Esophagus mucosa (tissue), 1 donor: ENCODE data around the gene SEC61A1. TPM values are rescaled to one million over a fixed set of nuclear protein-coding genes. Genes with fewer than 3 reads are reported as not detected.
A peak's percentile ranks its signal among the peaks of the same experiment; 100 is the strongest.

Experiments used
- ATAC-seq: fragments of 200-7000 bp; cut with Tn5 transposase; one replicate; pipeline ENCODE4 v1.9.1; 2020
- total RNA-seq: library from RNA; stranded (reverse); gene quantifications from one replicate; pipeline ENCODE4 v1.2.4, GENCODE V29; 2023
- donor health status: DM: yes; HTN: yes; CAD: no.

Gene SEC61A1
- total RNA-seq, 1 donor from 2014 or later: 117 TPM

DNA sequence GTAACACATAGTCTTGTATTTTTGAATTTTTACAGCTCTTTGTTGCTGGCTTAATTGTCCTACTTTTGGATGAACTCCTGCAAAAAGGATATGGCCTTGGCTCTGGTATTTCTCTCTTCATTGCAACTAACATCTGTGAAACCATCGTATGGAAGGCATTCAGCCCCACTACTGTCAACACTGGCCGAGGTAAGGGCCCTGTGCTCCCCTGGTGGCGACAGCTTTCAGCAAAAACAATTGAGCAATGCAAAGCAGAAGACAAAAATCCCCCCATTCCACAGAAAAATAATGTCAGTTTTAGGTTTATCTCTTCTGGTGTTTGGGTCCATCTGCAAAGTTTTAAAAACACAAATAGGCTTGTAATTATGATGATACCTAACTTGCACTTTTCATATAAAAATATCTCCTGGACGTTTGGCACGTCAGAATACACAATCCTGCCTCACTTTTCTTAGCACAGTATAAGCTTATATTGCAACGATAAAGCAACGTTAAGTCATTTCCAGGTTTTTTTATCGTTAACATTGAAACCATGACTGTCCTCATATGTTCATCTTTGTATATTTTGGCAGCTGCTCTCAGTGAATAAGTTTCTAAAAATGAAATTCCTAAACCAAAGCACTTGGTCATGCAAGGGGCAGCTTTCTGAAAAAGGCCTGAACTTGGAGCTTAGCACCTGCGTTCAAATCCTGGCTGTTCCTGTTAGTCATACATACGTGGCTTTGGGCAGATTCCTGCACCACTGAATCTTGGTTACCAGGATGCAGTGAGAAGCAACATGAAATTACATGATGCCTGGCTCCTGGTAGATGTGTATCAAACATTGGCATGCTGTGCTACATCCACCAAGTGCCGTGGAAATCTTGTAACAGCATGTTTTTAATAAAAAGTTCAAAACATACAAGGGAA lies 8.5 kb downstream of the SEC61A1 start:
- ATAC-seq: no peak

DNA sequence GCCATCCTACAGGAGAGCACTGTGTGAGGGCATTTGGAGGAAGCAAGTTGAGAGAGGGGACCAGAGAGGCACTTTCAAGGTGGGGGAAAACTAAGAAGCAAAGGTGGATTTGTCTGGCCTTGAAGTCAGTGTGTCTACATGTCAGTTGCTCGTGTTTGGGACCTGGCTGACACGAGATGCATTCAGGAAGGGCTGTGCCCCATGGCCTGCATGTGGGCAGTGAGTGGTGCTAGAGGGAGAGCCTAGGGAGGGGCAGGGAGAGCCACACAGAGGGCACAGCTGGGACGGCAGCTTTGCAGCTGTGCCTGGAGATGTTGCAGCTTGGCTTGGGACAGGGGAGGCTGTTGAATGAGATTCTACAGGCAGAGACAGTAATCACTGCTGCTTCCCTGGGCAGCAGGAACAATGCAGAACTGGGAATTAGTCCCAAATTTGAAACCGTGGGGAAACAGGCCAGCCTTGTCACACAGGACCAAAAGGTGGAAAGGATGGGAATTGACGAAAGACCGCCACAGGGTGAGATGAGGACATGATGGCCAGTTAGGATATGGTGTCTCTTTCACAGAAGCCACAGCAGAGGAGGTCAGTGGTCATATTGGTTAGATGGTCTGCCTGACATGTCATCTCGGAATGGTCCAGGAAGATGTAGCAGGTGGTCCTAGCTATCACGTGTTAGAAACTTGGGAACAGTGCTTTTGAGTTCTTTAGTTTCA lies 10.0 kb downstream of the SEC61A1 start:
- no peak for ATAC-seq

DNA sequence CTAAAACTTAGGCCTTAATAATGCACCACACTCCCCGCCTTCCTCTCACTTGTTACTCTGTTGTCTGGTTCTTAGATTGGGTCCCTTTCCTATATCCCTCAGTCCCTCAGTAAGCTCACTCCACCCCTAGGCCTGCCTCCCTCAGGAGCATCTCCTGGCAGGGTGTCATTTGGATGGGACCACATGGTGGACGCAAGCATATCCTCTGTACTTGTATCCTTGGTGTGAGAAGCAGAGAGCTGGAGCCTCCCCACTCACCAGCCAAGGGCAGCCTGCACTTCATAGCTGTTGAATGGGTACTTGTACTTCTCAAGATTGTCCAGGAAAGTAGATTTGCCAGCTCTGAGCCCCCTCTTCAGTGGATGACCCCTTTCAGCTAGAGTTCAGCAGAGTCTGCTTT lies 11.6 kb downstream of the SEC61A1 start:
- ATAC-seq: no peak

DNA sequence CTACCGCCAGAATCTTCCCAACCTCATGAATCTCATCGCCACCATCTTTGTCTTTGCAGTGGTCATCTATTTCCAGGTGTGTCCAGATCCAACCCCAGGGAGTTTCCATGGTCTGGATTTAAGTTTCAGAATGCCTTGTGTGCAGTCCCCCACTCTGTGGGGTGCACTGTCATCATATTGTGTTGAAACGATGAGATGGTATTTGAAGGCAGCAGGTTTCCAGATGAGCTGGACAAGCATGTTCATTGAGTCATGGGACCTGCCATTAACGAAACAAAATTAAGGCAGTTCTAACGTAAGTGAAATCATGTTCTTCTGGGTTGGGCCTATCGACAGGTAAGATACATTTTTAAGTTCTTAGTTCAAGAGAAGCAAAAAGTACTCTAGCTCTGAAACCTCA lies 12.7 kb downstream of the SEC61A1 start:
- no peak for ATAC-seq

DNA sequence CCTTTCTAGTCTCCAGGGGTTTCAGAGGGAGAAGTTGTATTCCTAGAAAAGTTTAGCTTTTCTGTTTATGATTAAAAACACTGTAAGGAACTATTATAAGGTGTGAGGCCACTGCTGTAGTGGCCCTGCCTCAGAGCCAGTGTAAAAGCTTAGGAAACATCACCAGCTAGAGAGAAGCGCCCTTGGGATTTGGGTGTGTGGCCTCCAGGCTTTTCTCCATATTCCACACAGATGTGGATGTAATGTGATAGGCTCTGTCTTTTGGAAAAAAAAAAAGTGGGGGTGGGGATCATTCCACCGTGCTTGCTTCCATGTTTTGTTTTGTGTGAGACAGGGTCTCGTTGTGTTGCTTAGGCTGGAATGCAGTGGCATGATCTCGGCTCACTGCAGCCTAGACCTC lies 13.9 kb downstream of the SEC61A1 start:
- ATAC-seq: no peak

DNA sequence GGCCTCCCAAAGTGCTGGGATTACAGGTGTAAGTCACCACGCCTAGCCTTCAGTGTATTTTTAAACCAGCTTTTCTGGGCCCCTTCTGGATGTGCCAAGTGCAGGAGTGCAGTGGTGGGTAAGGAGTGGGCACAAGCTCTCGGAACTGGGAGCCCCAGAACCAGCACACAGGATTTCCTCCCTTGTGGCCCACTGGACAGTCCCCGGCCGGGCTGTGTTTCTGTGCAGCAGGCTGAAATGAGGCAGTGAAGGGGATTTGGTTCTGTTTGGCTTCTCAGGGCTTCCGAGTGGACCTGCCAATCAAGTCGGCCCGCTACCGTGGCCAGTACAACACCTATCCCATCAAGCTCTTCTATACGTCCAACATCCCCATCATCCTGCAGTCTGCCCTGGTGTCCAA lies 14.4 kb downstream of the SEC61A1 start:
- no peak for ATAC-seq

DNA sequence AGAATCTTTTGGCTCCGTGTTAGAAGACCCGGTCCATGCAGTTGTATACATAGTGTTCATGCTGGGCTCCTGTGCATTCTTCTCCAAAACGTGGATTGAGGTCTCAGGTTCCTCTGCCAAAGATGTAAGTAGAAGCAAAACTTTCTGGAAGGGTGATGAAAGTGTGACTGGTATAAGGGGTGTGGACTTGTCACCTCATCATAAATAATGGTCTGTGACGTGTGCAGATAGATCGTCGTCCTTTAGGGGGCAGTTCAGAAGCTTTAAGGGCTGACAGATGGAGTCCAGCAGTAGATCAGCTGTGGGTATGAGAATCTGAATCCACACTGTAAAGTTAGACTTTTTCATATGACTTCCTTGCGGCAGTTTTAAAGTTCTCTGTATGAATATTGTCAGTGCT lies 15.3 kb downstream of the SEC61A1 start:
- ATAC-seq: no peak

DNA sequence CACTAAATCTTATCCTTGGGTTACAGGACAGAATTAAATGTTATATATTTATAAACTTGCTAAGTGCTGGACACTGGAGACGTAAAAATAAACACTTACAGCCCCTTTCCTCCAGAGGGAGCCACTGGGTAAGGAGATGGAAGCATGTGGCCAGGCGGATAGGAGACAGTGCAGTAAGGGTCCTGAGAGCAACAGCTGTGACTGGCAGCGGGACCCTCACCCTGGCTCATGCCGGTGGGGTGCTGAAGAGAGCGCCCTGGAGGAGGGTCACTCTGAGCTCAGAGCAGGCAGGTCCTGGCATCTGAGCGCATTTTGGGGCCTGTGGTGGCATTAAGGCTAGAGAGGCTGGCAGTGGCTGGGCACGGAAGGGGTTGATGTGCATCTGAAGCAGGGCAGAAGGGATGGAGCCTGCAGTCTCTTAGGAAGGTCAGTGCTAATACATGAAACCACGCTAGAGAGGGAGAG lies 16.0 kb downstream of the SEC61A1 start:
- no peak for ATAC-seq

DNA sequence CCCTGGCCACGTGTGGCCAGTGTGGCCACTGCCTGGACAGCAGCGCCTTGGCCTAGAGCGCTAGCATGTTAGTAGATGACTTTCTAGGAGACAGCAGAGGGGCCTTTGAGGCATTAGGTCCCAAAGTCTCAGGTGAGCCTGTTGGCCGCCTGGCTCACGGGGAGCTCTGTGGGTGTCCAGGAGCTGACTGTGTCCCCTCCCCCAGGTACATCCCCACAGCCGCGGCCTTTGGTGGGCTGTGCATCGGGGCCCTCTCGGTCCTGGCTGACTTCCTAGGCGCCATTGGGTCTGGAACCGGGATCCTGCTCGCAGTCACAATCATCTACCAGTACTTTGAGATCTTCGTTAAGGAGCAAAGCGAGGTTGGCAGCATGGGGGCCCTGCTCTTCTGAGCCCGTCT lies 17.0 kb downstream of the SEC61A1 start:
- ATAC-seq: no peak

DNA sequence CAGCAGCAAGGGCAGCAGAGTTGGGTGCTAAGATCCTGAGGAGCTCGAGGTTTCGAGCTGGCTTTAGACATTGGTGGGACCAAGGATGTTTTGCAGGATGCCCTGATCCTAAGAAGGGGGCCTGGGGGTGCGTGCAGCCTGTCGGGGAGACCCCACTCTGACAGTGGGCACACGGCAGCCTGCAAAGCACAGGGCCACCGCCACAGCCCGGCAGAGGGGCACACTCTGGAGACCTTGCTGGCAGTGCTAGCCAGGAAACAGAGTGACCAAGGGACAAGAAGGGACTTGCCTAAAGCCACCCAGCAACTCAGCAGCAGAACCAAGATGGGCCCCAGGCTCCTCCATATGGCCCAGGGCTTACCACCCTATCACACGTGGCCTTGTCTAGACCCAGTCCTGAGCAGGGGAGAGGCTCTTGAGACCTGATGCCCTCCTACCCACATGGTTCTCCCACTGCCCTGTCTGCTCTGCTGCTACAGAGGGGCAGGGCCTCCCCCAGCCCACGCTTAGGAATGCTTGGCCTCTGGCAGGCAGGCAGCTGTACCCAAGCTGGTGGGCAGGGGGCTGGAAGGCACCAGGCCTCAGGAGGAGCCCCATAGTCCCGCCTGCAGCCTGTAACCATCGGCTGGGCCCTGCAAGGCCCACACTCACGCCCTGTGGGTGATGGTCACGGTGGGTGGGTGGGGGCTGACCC lies 18.8 kb downstream of the SEC61A1 start:
- no peak for ATAC-seq

DNA sequence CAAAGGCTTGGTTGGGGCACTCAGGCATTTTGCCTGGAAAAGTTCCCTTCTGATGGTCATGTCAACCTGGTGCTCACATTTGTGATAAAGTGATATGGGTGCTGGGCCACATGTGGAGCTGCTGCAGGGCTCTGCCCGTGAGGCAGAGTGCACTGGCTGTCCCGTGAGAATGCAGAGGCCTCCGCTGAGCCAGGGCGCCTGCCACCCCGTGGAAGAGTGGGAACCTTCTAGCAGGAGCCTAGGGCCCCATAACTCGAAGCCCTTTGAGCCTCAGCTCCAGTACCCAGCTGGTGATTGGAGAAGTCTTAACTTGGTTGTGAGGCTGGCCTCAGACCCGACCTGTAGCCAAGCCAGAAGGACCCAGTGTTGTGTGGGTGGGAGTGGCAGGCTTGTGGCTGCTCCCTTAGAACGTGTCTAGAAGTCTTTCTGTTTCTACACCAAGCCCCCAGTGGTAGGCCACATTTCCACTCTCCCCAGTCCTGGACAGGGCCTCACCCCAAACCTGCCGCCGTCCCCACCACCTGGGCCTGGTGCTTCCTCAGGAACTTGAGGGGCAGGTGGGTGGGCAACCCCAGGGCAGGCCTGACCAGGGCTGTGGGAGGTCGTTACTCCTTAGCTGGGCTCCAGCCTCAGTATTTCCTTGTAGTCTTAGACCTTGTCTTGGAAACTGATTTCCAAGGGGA lies 19.7 kb downstream of the SEC61A1 start:
- ATAC-seq: no peak

DNA sequence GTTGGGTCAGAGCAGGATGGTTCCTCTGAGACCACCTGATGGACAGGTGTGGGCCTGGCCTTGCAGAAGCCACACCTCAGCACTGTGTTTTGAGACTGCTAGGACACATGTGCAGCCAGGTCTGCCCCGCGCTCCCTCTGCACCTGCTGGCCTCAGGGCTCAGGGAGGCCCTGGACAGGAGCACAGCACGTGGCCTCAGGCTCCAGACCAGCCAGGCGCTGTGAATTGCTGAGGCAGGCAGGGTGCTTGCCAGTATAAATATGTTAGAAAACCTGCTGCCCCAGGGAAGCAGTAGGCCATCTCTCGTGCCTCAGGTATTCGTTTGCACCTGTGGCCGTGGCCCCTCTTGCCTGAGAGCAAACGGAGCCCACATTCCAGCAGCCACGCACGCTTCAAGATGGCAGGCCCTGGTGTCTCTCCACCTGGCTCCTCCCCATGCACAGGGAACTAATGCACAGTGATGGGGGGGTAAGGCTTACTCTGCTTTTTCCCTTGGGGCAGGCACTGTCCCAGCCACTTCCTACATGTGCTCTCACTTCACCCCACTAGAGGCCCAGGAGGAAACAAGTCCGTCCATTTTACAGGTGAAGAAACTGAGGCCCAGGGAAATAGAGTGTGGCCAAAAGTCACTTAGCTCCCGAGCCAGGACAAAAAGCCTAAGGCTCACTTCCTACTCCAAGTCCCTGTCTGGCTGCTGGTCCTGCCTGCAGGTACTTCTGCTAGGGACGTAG lies 20.4 kb downstream of the SEC61A1 start:
- no peak for ATAC-seq

DNA sequence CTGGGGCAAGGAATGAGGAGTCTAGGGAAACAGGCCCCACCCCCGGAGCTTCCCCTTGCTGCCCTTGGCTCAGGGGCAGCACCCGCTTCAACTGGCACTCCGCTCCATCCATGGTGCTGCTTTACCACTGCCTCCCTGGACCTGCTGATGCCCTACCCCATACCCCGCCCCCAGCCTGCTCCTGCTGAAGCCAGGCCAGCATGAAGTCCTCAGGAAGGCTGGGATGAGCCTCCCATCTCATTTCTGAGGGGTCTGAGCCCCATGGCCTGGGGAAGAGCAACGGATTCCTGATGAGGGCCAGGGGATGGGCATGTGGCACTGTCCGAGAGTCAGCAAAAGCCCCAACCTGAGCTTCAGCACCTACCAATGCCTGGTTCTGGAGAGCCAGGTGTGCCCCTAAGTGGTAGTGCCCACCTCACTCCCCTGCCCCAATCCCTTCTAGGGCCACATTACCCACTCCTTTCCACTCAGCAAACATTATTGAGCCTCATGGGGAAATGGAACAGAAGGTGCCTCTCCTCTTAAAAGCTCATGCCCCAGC lies 21.0 kb downstream of the SEC61A1 start:
- ATAC-seq: no peak

DNA sequence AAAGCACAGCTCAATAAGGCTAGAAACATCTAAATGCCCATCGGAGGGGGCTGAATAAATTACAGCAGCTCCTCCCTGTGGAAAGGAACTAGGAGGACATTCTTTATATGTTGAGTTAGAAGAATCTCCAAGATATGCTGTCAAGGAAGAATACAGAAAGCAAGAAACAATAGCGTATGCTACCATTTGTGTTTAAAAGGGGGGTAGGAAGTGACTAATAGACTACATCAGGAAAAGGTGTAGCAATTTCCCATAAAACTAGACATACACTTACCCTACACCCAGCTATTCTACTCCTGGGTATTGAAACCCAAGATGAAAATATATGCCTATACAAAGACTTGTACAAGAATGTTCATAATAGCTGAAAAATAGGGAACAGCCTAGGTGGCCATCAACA lies 21.6 kb downstream of the SEC61A1 start:
- no peak for ATAC-seq

DNA sequence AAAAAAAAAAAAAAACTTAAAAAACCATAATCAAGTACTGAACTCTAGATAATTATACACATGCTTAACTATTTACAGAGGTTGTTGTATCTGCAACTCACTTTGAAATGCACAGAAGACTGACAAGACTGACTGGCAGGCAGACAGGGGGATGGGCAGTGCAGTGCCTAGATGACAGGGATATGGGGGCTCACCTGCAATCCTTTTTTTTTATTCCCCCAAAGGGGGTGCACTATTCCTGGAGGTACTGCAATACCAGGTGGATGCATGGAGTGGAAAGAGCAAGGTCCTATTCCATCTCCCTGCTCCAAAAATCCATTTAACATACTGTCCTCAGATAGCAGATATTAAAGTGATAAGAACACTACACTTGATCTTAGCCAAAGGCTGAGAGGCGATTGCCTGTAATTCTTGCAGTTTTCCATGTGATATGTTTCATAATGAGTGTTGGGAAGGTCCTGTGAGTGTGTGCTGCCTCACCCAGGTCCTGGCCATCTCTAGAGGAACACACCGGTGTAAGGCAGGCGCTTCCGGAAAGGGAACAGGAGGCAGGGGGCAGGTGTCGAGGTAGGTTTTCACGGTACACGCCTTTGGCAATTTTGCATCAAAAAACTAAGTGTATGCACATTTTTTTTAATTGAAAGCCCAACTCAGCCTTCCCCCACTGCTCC lies 22.7 kb downstream of the SEC61A1 start:
- peak; percentile 17 for ATAC-seq

DNA sequence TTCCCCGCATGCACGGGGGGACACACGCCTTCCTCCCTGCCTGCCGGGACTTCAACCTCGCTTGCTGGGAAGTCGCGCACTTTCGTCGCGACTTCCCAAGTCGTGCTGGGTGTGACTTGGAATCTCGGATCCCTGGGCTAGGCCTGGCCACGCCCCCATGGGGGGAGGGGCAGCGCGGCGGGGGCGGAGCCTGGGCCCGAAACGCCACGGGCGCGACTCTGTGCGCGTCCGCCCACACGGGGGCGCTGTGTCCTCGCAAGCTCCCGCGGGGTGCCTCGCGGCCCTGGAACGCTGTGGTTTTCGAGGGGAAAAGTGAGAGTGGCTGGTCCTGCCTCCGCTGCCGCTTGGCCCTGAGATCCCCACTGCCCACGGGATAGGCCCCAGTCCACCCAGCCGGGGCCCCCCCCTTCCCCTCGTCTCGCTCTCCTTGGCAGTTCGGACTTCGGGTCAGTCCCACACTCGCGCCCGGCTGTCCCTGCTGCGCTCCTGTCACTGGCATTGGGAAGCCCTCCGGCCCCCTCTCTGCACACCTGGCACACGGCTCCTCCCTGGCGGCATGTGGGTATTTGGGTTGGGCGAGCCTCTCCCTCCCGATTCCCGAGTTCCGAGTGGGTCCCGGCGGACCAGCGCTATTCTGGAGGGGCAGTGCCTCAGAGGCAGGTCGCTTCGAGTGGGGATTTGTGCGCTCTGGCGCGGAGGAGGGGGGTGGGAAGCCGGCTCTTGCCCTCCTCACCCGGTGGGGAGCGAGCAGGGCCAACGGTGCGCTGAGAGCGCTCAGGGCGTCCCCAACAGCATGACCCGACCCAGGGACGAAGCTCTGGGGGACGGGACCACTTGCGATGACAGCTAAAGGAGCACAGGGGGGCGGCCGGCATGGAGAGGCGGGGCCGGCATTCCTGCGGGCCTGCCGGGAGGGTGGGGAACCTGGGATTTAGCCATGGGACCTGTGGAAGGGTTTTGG lies 23.6 kb downstream of the SEC61A1 start:
- ATAC-seq: peak; percentile 94

DNA sequence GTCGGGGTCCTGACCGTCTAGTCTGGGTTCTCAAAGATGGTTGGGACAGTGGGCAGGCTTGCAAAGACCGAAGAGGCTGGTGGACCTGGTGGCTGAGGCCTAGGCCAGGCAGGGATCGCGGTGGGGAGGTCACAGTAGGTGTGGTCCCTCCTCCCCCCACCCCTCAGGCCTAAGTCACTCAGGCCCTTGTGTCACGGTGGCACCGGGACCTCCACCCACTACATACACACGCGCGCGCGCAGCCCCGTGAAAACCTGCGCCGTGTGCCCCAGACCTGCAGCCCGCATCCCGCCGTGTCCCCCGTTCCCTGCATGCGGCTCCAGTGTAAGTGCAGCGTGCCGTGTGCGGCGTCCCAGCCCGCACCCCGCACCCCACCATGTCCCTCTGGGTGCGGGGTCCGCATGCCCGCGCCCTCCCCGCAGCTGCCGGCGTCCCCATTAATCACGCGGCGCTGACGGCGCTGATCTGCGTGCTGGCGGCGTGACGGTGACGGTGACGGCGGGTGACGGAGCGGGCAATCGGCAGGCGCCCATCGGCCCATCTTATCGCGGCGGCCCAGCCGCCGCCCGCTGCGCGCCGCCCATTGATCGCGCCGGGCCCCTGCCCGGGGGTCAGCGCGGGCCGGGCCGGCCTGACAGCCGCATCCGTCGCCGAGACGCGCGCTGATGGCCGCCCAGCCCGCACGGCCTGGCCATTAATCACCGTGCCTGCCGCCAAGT lies 24.4 kb downstream of the SEC61A1 start:
- ATAC-seq: peak; percentile 11

DNA sequence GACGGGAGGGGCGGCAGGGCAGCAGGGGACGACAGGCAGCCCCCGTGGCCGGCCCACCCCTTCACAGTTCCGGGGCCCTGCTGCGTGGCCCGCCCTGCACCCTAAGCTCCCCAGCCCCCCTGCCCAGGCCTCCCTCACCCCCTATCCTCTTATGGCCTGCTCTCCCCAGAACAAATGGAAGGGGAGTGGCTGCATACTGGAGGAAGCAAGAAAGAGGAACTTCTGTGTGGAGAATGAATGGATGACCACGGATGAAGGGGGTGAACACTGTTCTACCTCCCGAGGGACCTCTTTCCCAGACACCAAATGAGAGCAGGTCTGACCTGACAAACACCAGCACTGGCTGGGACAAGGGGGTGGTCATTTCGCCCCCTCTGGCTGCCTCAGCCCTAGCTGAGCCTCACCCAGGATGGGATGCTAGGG lies 25.0 kb downstream of the SEC61A1 start:
- no peak for ATAC-seq

DNA sequence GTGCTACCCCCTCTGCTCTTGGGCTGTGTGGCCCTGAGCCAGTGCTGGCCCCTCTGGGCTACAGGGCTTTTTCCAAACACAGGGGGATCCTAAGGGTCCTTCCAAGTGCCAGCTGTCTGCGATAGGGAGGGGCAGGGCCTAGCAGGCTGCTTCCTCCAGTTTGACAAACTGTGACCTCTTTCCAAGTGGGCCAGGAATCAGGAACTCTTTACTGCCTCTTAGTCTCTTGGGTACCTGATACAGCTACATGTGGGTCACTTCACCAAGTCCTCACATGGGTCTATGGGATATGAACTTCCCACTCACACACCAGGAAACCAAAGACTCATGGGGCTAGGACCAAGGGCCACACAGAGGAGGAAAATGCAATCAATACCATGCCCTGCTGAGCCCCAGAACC lies 25.4 kb downstream of the SEC61A1 start:
- ATAC-seq: no peak
